ENCODE data around the gene ZNF32. TPM values are rescaled to one million over a fixed set of nuclear protein-coding genes. Genes with fewer than 3 reads are reported as not detected.
"Not testable (repeated sequence)": the region's sequence is repeated elsewhere in the genome, so short reads cannot be mapped to it uniquely, and the experiment has no call there.

The ZNF32 gene
- total and polyA plus RNA-seq, 2 donors (not counting 1 experiment from before 2014, with no cell fraction given), result 29.0 to 29.6 TPM

GRCh38 chr10:43605850-43606322 is 42.8 kb downstream of the ZNF32 start:
- ChIA-PET POLR2A (no interaction called here), CTCF (no interaction called here)
- peak overlapping the region; percentile 95 for H2AFZ ChIP-seq (ENCODE audit: insufficient read depth, low read depth, low read length, poor library complexity, severe bottlenecking)
- no peak for TF ChIP-seq EZH2 (IDR thresholded peaks at IDR 0.05; ENCODE audit: borderline replicate concordance, insufficient read depth, low read depth, low read length, poor library complexity, severe bottlenecking)
- TF ChIP-seq CTCF (IDR thresholded peaks at IDR 0.05), result no peak
- 66% methylated on average over 12 of the region's 12 CpGs for WGBS (ENCODE audit: insufficient coverage)
- H3K9ac ChIP-seq (ENCODE audit: low read length), result peak overlapping the region; percentile 80
- no peak for DNase-seq
- no peak for ATAC-seq (ENCODE audit: low read depth)
- H4K20me1 ChIP-seq (ENCODE audit: control insufficient read depth, insufficient read depth, low read length, poor library complexity, severe bottlenecking), result no peaks in the 10 kb centered on the region
- Mint-ChIP-seq H3K27me3 (peaks cover 4% of the 10 kb centered on the region), H3K4me1 (peaks cover 18% of the 10 kb centered on the region), H3K9me3 (ENCODE audit: insufficient read depth) (peaks cover 2% of the 10 kb centered on the region), H3K27ac (peak overlapping the region; percentile 69), H3K4me3 (peak overlapping the region; percentile 78)
- intact Hi-C loops (cut with micrococcal nuclease), result loop anchor here (1.0 kb wide), 3 partner anchors 32 to 1054 kb away; partner anchors contain the start of genes ZNF239 and ZNF32
- peaks cover 0 to 1% of the 10 kb centered on the region in 2 experiments for H3K36me3 ChIP-seq (replicated peaks in 1 of 2; ENCODE audit: control extremely low read depth in 1 of 2, control insufficient read depth in 1 of 2, extremely low read depth in 1 of 2, insufficient read depth in 2 of 2, low read length in 1 of 2)
- peak overlapping the region; percentile 91 for H3K4me2 ChIP-seq (replicated peaks; ENCODE audit: low read depth, low read length, poor library complexity, severe bottlenecking)
- H3K4me1 ChIP-seq (ENCODE audit: control insufficient read depth in 2 of 2, insufficient read depth in 2 of 2, low read length in 2 of 2), result peaks cover 10% of the 10 kb centered on the region in 2 donors
- peaks cover 0 to 6% (median 2%) of the 10 kb centered on the region in 3 donors for H3K9me3 ChIP-seq (ENCODE audit: control extremely low read depth in 1 of 3, control insufficient read depth in 2 of 3, insufficient read depth in 1 of 3, low read length in 2 of 3)
- no peak overlapping the region for H3K27ac ChIP-seq (ENCODE audit: low read length in 2 of 2)
- H3K79me2 ChIP-seq (ENCODE audit: control insufficient read depth, insufficient read depth, low read length), result peaks cover 18% of the 10 kb centered on the region
- peak overlapping the region; percentile 49 to 86 (median 71) for H3K4me3 ChIP-seq (ENCODE audit: control extremely low read depth in 1 of 5, extremely low read depth in 1 of 5, insufficient read depth in 1 of 5, low read depth in 2 of 5, low read length in 4 of 5)
- H3K27me3 ChIP-seq (replicated peaks in 1 of 4; ENCODE audit: control extremely low read depth in 1 of 4, control insufficient read depth in 3 of 4, insufficient read depth in 4 of 4, low read length in 3 of 4), result no peaks in the 10 kb centered on the region

DNA sequence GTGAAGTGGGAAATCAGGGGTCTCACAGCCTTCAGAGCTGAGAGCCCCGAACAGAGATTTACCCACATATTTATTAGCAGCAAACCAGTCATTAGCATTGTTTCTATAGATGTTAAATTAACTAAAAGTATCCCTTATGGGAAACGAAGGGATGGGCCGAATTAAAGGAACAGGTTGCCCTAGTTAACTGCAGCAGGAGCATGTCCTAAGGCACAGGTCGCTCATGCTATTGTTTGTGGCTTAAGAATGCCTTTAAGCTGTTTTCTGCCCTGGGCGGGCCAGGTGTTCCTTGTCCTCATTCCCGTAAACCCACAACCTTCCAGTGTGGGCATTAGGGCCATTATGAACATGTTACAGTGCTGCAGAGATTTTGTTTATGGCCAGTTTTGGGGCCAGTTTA is 47.1 kb downstream of the ZNF32 start:
- H3K79me2 ChIP-seq (ENCODE audit: control insufficient read depth, insufficient read depth, low read length), result peaks cover 11% of the 10 kb centered on the region
- H3K27me3 Mint-ChIP-seq; H3K4me3 Mint-ChIP-seq; DNase-seq; H2AFZ ChIP-seq (ENCODE audit: insufficient read depth, low read depth, low read length, poor library complexity, severe bottlenecking); POLR2A ChIA-PET; ATAC-seq (ENCODE audit: low read depth); H3K4me1 ChIP-seq (ENCODE audit: control insufficient read depth in 2 of 2, insufficient read depth in 2 of 2, low read length in 2 of 2); H3K36me3 ChIP-seq (replicated peaks in 1 of 2; ENCODE audit: control extremely low read depth in 1 of 2, control insufficient read depth in 1 of 2, extremely low read depth in 1 of 2, insufficient read depth in 2 of 2, low read length in 1 of 2); H3K4me2 ChIP-seq (replicated peaks; ENCODE audit: low read depth, low read length, poor library complexity, severe bottlenecking); H4K20me1 ChIP-seq (ENCODE audit: control insufficient read depth, insufficient read depth, low read length, poor library complexity, severe bottlenecking); H3K9ac ChIP-seq (ENCODE audit: low read length); CTCF ChIA-PET; H3K9me3 ChIP-seq (ENCODE audit: control extremely low read depth in 1 of 3, control insufficient read depth in 2 of 3, insufficient read depth in 1 of 3, low read length in 2 of 3); H3K9me3 Mint-ChIP-seq (ENCODE audit: insufficient read depth); H3K4me3 ChIP-seq (ENCODE audit: control extremely low read depth in 1 of 5, extremely low read depth in 1 of 5, insufficient read depth in 1 of 5, low read depth in 2 of 5, low read length in 4 of 5); H3K27ac Mint-ChIP-seq; H3K27me3 ChIP-seq (replicated peaks in 1 of 4; ENCODE audit: control extremely low read depth in 1 of 4, control insufficient read depth in 3 of 4, insufficient read depth in 4 of 4, low read length in 3 of 4); intact Hi-C loops (cut with micrococcal nuclease); H3K27ac ChIP-seq (ENCODE audit: low read length in 2 of 2); H3K4me1 Mint-ChIP-seq: not testable (repeated sequence)
- 80% methylated on average over 2 of the region's 6 CpGs for WGBS (ENCODE audit: insufficient coverage)

All from B cell (primary cell).